GM23338 (cell line): Measurements from ENCODE around the gene SORCS3. TPM values are rescaled to one million over a fixed set of nuclear protein-coding genes. Genes with fewer than 3 reads are reported as not detected.

Source experiments
- ATAC-seq: fragments of 200-7000 bp; cut with Tn5 transposase; 3 replicates; pipeline ENCODE4 v1.9.1; 2020
- DNase-seq: peaks from one replicate; pipeline ENCODE4 v3.0.0-alpha.2; 2015; ENCODE audit warnings: low spot score
- H2AFZ ChIP-seq: fragments of 200-600 bp; sonication (generic); 2 replicates; pipeline ENCODE4 v1.8.0; 2016; ENCODE audit warnings: antibody characterized with exemption, mild to moderate bottlenecking, moderate library complexity
- H3F3A ChIP-seq: fragments of 200-600 bp; sonication (generic); replicated peaks from 2 replicates; pipeline ENCODE4 v1.8.0; 2017; ENCODE audit warnings: antibody characterized with exemption, mixed run types, low read depth
- H3K27ac ChIP-seq: fragments of 200-600 bp; sonication (generic); 2 replicates; pipeline ENCODE4 v1.6.1; 2016; ENCODE audit warnings: low read depth
- H3K27me3 ChIP-seq: fragments of 200-600 bp; sonication (generic); 2 replicates; pipeline ENCODE4 v1.8.0; 2016; ENCODE audit warnings: mild to moderate bottlenecking, mixed run types, moderate library complexity; ENCODE audit not compliant: insufficient read depth
- H3K36me3 ChIP-seq: fragments of 200-600 bp; sonication (generic); 2 replicates; pipeline ENCODE4 v1.8.0; 2016; ENCODE audit warnings: mild to moderate bottlenecking; ENCODE audit not compliant: insufficient read depth
- H3K4me1 ChIP-seq: fragments of 200-600 bp; sonication (generic); 2 replicates; pipeline ENCODE4 v1.8.0; 2016; ENCODE audit warnings: mild to moderate bottlenecking, moderate library complexity; ENCODE audit not compliant: insufficient read depth
- H3K4me2 ChIP-seq: fragments of 200-600 bp; sonication (generic); 2 replicates; pipeline ENCODE4 v1.7.1; 2017; ENCODE audit warnings: mixed run types
- H3K4me3 ChIP-seq: fragments of 200-600 bp; sonication (generic); 2 replicates; pipeline ENCODE4 v1.6.1; 2016; ENCODE audit warnings: mixed run types
- H3K79me2 ChIP-seq: fragments of 200-600 bp; sonication (generic); replicated peaks from 2 replicates; pipeline ENCODE4 v1.8.0; 2017; ENCODE audit warnings: mild to moderate bottlenecking; ENCODE audit not compliant: insufficient read depth
- H3K9me2 ChIP-seq: fragments of 200-600 bp; sonication (generic); 2 replicates; pipeline ENCODE4 v1.8.0; 2017; ENCODE audit not compliant: insufficient read depth
- H4K20me1 ChIP-seq: fragments of 200-600 bp; sonication (generic); replicated peaks from 2 replicates; pipeline ENCODE4 v1.8.0; 2017; ENCODE audit warnings: mild to moderate bottlenecking; ENCODE audit not compliant: insufficient read depth
- H3K27ac Mint-ChIP-seq: 2 replicates; pipeline ENCODE4 v1.8.0; 2020; ENCODE audit warnings: inconsistent platforms, mild to moderate bottlenecking, moderate library complexity, mixed read lengths
- H3K27me3 Mint-ChIP-seq: 3 replicates; pipeline ENCODE4 v1.8.0; 2022; ENCODE audit warnings: low read depth, mild to moderate bottlenecking, moderate library complexity, mixed read lengths, inconsistent platforms; ENCODE audit not compliant: insufficient read depth, poor library complexity
- H3K36me3 Mint-ChIP-seq: 3 replicates; pipeline ENCODE4 v1.8.0; 2021; ENCODE audit warnings: low read depth, mild to moderate bottlenecking, inconsistent platforms, moderate library complexity, mixed read lengths
- H3K4me1 Mint-ChIP-seq: 3 replicates; pipeline ENCODE4 v1.8.0; 2020; ENCODE audit warnings: mild to moderate bottlenecking, inconsistent platforms, mixed read lengths
- H3K4me3 Mint-ChIP-seq: 3 replicates; pipeline ENCODE4 v1.8.0; 2021; ENCODE audit warnings: moderate library complexity, mild to moderate bottlenecking, inconsistent platforms, mixed read lengths
- H3K9me3 Mint-ChIP-seq: 3 replicates; pipeline ENCODE4 v1.8.0; 2020; ENCODE audit warnings: moderate library complexity, mild to moderate bottlenecking, inconsistent platforms, mixed read lengths
- EZH2 ChIP-seq: fragments of 200-600 bp; sonication (generic); IDR thresholded peaks from one replicate; pipeline ENCODE4 v1.8.0; 2017; ENCODE audit warnings: antibody characterized with exemption, mild to moderate bottlenecking, low read depth; ENCODE audit not compliant: unreplicated experiment
- EZH2phosphoT487 ChIP-seq: fragments of 200-600 bp; sonication (generic); IDR thresholded peaks from one replicate; pipeline ENCODE4 v1.8.1; 2018; ENCODE audit warnings: antibody characterized with exemption; ENCODE audit not compliant: unreplicated experiment
- NANOG ChIP-seq: IDR thresholded peaks from 2 replicates; pipeline ENCODE4 v1.6.1; 2016; ENCODE audit warnings: antibody characterized with exemption, borderline replicate concordance
- POLR2AphosphoS5 ChIP-seq: IDR thresholded peaks from 2 replicates; pipeline ENCODE4 v1.6.1; 2016; ENCODE audit warnings: antibody characterized with exemption, low read depth
- REST ChIP-seq: IDR thresholded peaks from one replicate; pipeline ENCODE4 v1.6.1; 2018; ENCODE audit warnings: antibody characterized with exemption; ENCODE audit not compliant: unreplicated experiment
- ZNF331 ChIP-seq: fragments of 250-450 bp; sonication (Bioruptor Pico); IDR thresholded peaks from 2 replicates; pipeline ENCODE4 v1.5.0; 2020; ENCODE audit warnings: low read depth, mild to moderate bottlenecking, moderate library complexity
- ZNF462 ChIP-seq: fragments of 250-450 bp; sonication (Bioruptor Pico); IDR thresholded peaks from 2 replicates; pipeline ENCODE4 v1.5.0; 2020; ENCODE audit warnings: mild to moderate bottlenecking, moderate library complexity
- polyA plus RNA-seq: library from polyadenylated mRNA; unstranded; fragments of >200 nt; fragmentation: Nextera tagmentation; extraction: Ambion mirVana; gene quantifications from 2 replicates; pipeline ENCODE4 v1.2.1, GENCODE V29; 2016
- total RNA-seq: library from RNA; depleted of rRNA; stranded (reverse); fragments of >200 nt; shearing (Covaris generic); gene quantifications from 2 replicates; pipeline ENCODE4 v1.2.3, GENCODE V29; 2014

SORCS3 gene
- total and polyA plus RNA-seq, 2 experiments from 2014 or later = 0.37 to 1.4 TPM

GRCh38 chr10:104941662-104942061 is 300.6 kb downstream of the SORCS3 start:
- Mint-ChIP-seq H3K27ac (no peak overlapping the region), H3K36me3 (no peaks in the 10 kb centered on the region), H3K4me3 (no peak overlapping the region), H3K27me3 (no peaks in the 10 kb centered on the region), H3K9me3 (no peaks in the 10 kb centered on the region), H3K4me1 (peaks cover 3% of the 10 kb centered on the region; the same call in 1 of the 3 replicates)
- H3K36me3 ChIP-seq = no peaks in the 10 kb centered on the region
- H3K27ac ChIP-seq = no peak overlapping the region
- H3K27me3 ChIP-seq = no peaks in the 10 kb centered on the region
- no peaks in the 10 kb centered on the region for H4K20me1 ChIP-seq
- H2AFZ ChIP-seq = no peak overlapping the region
- H3F3A ChIP-seq = no peaks in the 10 kb centered on the region
- DNase-seq = no peak
- H3K4me1 ChIP-seq = no peaks in the 10 kb centered on the region
- H3K4me3 ChIP-seq = no peak overlapping the region
- H3K4me2 ChIP-seq = no peak overlapping the region
- H3K79me2 ChIP-seq = no peaks in the 10 kb centered on the region
- H3K9me2 ChIP-seq = peaks cover 7% of the 10 kb centered on the region; the same call in 1 of the 2 replicates
- no peak for ATAC-seq
- TF ChIP-seq EZH2phosphoT487 (no peak), POLR2AphosphoS5 (no peak), ZNF462 (CRISPR knock-in tag) (no peak), EZH2 (no peak), NANOG (no peak), ZNF331 (CRISPR knock-in tag) (no peak), REST (no peak)
